Measurements from ENCODE around the gene VPS54. TPM values are rescaled to one million over a fixed set of nuclear protein-coding genes. Genes with fewer than 3 reads are reported as not detected.

VPS54 gene
- total RNA-seq, 4 donors from 2014 or later = 16.6 to 24.8 (median 20.9) TPM

- H3K27ac ChIP-seq = peak overlapping the region; percentile 91 to 98 (median 96)
- no peaks in the 10 kb centered on the region for H3K36me3 ChIP-seq
- peak overlapping the region in 2 of 4 donors; percentile 88 to 90 for H3K4me3 ChIP-seq
- H3K27me3 ChIP-seq = no peaks in the 10 kb centered on the region
- peaks cover 0 to 10% (median 5%) of the 10 kb centered on the region in 4 donors for H3K4me1 ChIP-seq
- no peaks in the 10 kb centered on the region for H3K9me3 ChIP-seq
- no peak for DNase-seq
- TF ChIP-seq CTCF (IDR thresholded peaks at IDR 0.05) (no peak), POLR2A (IDR thresholded peaks at IDR 0.05) (no peak)
Measured at GRCh38 chr2:64019975-64020528, 824 bp upstream of the VPS54 start.

- Histone ChIP-seq H3K9me3 (no peaks in the 10 kb centered on the region), H3K27me3 (no peaks in the 10 kb centered on the region), H3K4me3 (peak overlapping the region; percentile 81 to 91 (median 89)), H3K27ac (peak overlapping the region; percentile 91 to 98 (median 96)), H3K36me3 (no peaks in the 10 kb centered on the region), H3K4me1 (peaks cover 0 to 10% (median 4%) of the 10 kb centered on the region in 4 donors)
- peak; percentile 42 to 80 (median 69) for DNase-seq
- no peak for TF ChIP-seq POLR2A (IDR thresholded peaks at IDR 0.05)
- TF ChIP-seq CTCF (IDR thresholded peaks at IDR 0.05) = no peak
Measured at GRCh38 chr2:64018701-64019082, 536 bp downstream of the VPS54 start.

- no peak for TF ChIP-seq POLR2A (IDR thresholded peaks at IDR 0.05)
- peak in 1 of 6 experiments; percentile 4 for TF ChIP-seq CTCF (IDR thresholded peaks at IDR 0.05)
- Histone ChIP-seq H3K36me3 (no peaks in the 10 kb centered on the region), H3K9me3 (no peaks in the 10 kb centered on the region), H3K4me1 (peaks cover 0 to 10% (median 3%) of the 10 kb centered on the region in 4 donors), H3K27ac (peak overlapping the region; percentile 91 to 98 (median 96)), H3K4me3 (peak overlapping the region; percentile 81 to 91 (median 89)), H3K27me3 (no peaks in the 10 kb centered on the region)
- DNase-seq = no peak
Measured at GRCh38 chr2:64017811-64018700, 1.2 kb downstream of the VPS54 start.

GRCh38 chr2:64015898-64016297 lies 3.3 kb downstream of the VPS54 start:
- H3K27ac ChIP-seq = no peak overlapping the region
- H3K4me1 ChIP-seq = peaks cover 0 to 10% (median under 1%) of the 10 kb centered on the region in 4 donors
- H3K9me3 ChIP-seq = no peaks in the 10 kb centered on the region
- H3K4me3 ChIP-seq = no peak overlapping the region
- no peak for DNase-seq
- H3K36me3 ChIP-seq = no peaks in the 10 kb centered on the region
- TF ChIP-seq CTCF (IDR thresholded peaks at IDR 0.05) (no peak), POLR2A (IDR thresholded peaks at IDR 0.05) (no peak)
- no peaks in the 10 kb centered on the region for H3K27me3 ChIP-seq

GRCh38 chr2:64015391-64015790 lies 3.8 kb downstream of the VPS54 start:
- H3K27ac ChIP-seq = no peak overlapping the region
- H3K9me3 ChIP-seq = no peaks in the 10 kb centered on the region
- H3K27me3 ChIP-seq = no peaks in the 10 kb centered on the region
- DNase-seq = no peak
- TF ChIP-seq CTCF (IDR thresholded peaks at IDR 0.05) (no peak), POLR2A (IDR thresholded peaks at IDR 0.05) (no peak)
- H3K4me1 ChIP-seq = peaks cover 0 to 10% (median 0%) of the 10 kb centered on the region in 4 donors
- H3K4me3 ChIP-seq = no peak overlapping the region
- no peaks in the 10 kb centered on the region for H3K36me3 ChIP-seq
